Transverse colon (tissue), 4 donors: Measurements from ENCODE around the gene FAU. TPM values are rescaled to one million over a fixed set of nuclear protein-coding genes. Genes with fewer than 3 reads are reported as not detected.

ENCODE experiments used
- DNase-seq: peaks from one replicate; pipeline ENCODE4 v3.0.0-alpha.2; 2019
- H3K27ac ChIP-seq, 4 donors: fragments of 200-600 bp; sonication (generic); 2 replicates each; pipeline ENCODE4 v1.5.1; 2016 to 2018; ENCODE audit warnings: inconsistent platforms in 4 of 4
- H3K27me3 ChIP-seq: fragments of 200-600 bp; sonication (generic); 2 replicates; pipeline ENCODE4 v1.5.1; 2017; ENCODE audit warnings: inconsistent platforms
- H3K36me3 ChIP-seq, 4 donors: fragments of 200-600 bp; sonication (generic); 2 replicates each; pipeline ENCODE4 v1.5.1; 2017 to 2019; ENCODE audit warnings: inconsistent platforms in 4 of 4
- H3K4me1 ChIP-seq, 4 donors: fragments of 200-600 bp; sonication (generic); 2 replicates each; pipeline ENCODE4 v1.5.1; 2017 to 2020; ENCODE audit warnings: inconsistent platforms in 4 of 4
- H3K4me3 ChIP-seq, 4 donors: fragments of 200-600 bp; sonication (generic); 1 replicate in 1 of 4; 2 replicates in 3 of 4; pipeline versions ENCODE4 v1.5.1 to v1.6.1; 2017 to 2019; ENCODE audit warnings: inconsistent platforms in 4 of 4
- H3K9me3 ChIP-seq, 2 donors: fragments of 200-600 bp; sonication (generic); 2 replicates each; pipeline ENCODE4 v1.5.1; 2017 to 2019; ENCODE audit warnings: inconsistent platforms in 2 of 2
- CTCF ChIP-seq, 5 experiments: fragments of 200-600 bp in 3 of 5; fragments of 450-650 bp in 2 of 5; sonication (generic) in 3 of 5; IDR thresholded peaks; 1 replicate in 2 of 5; 2 replicates in 3 of 5; pipeline ENCODE4 v1.5.1; 2016 to 2017; ENCODE audit warnings: antibody characterized with exemption in 5 of 5, inconsistent platforms in 3 of 5, mild to moderate bottlenecking in 2 of 5, moderate library complexity in 1 of 5
- EP300 ChIP-seq: sonication (generic); formaldehyde crosslinking; IDR thresholded peaks from one replicate; pipeline ENCODE4 v1.6.1; 2017; ENCODE audit warnings: antibody characterized with exemption, low read depth
- POLR2A ChIP-seq: fragments of 450-650 bp; IDR thresholded peaks from one replicate; pipeline ENCODE4 v1.6.1; 2016; ENCODE audit warnings: antibody characterized with exemption, mild to moderate bottlenecking, moderate library complexity
- POLR2AphosphoS5 ChIP-seq, 3 donors: sonication (generic); formaldehyde crosslinking; IDR thresholded peaks; one replicate each; pipeline ENCODE4 v1.6.1; 2016; ENCODE audit warnings: antibody characterized with exemption in 3 of 3
- WGBS, 2 donors: methylation state at CpG; one replicate each; pipeline ENCODE4 v1.1.5; 2018; ENCODE audit warnings: low coverage in 1 of 2; 5-methylcytosine and 5-hydroxymethylcytosine counted together
- in situ Hi-C, 4 donors: fragments of 200-750 bp; cut with MboI; loops; one replicate each; pipeline versions ENCODE4 v1.15.0 to v1.15.1; 2017; ENCODE audit warnings: low sequenced_read_pairs in 3 of 4, low pct_ligation_motif_present in 1 of 4, low pct_unique_long_range_greater_than_20kb in 1 of 4
- intact Hi-C: fragments of 100-400 bp; cut with DNase I; formaldehyde crosslinking; loops from one replicate; pipeline ENCODE4 v1.15.1; 2023; ENCODE audit warnings: low total_unique reads
- total RNA-seq, 4 donors: library from RNA; depleted of rRNA; stranded (reverse); fragments of >200 nt; gene quantifications; one replicate each; pipeline ENCODE4 v1.1.0, GENCODE V29; 2016

FAU gene
- total RNA-seq, 4 donors from 2014 or later: 594 to 986 (median 662) TPM

GRCh38 chr11:65112546-65113360 lies 9.2 kb downstream of the FAU start:
- no peaks in the 10 kb centered on the region for H3K9me3 ChIP-seq
- in situ Hi-C loops (no loop called here), intact Hi-C loops (loop anchor here (5.0 kb wide), 1 partner anchor 100 kb away; the partner anchor contains the start of gene ARL2)
- H3K4me3 ChIP-seq: peak overlapping the region; percentile 37 to 57 (median 51)
- H3K36me3 ChIP-seq: peaks cover 0 to 8% (median 2%) of the 10 kb centered on the region in 4 donors
- 2% methylated on average over 29 of the region's 57 CpGs; no CpG with 5 or more reads in 1 of the 2 donors for WGBS, 2 donors
- peaks cover 20 to 46% (median 34%) of the 10 kb centered on the region in 4 donors for H3K4me1 ChIP-seq
- DNase-seq: peak; percentile 81
- no peaks in the 10 kb centered on the region for H3K27me3 ChIP-seq
- TF ChIP-seq POLR2AphosphoS5 (IDR thresholded peaks at IDR 0.05) (peak in 2 of 3 donors; percentile 66 to 75), CTCF (IDR thresholded peaks at IDR 0.05) (peak; percentile 81 to 96 (median 93)), POLR2A (no peak), EP300 (no peak)
- H3K27ac ChIP-seq: peak overlapping the region; percentile 76 to 85 (median 80)

GRCh38 chr11:65111744-65112545 lies 10.0 kb downstream of the FAU start, which contains the start of gene TM7SF2:
TSS of gene TM7SF2 (plus strand) at chr11:65111872. CDS start at chr11:65112016, 144 bp downstream.
- Histone ChIP-seq H3K4me3 (peak within 1 kb of the TSS; percentile 37 to 57 (median 51)), H3K27me3 (no peaks in the 10 kb centered on the region), H3K27ac (peak within 1 kb of the TSS; percentile 76 to 85 (median 80)), H3K9me3 (no peaks in the 10 kb centered on the region), H3K36me3 (peaks cover 0 to 11% (median 3%) of the 10 kb centered on the region in 4 donors), H3K4me1 (peaks cover 20 to 46% (median 32%) of the 10 kb centered on the region in 4 donors)
- WGBS, 2 donors: 0 to 1% methylated on average over 5 to 62 of the region's 64 CpGs
- peak; percentile 98 for DNase-seq
- in situ Hi-C loops: no loop called here
- intact Hi-C loops: loop anchor here (5.0 kb wide), 1 partner anchor 100 kb away; the partner anchor contains the start of gene ARL2
- TF ChIP-seq POLR2AphosphoS5 (IDR thresholded peaks at IDR 0.05): peak; percentile 96 to 98 (median 97)
- TF ChIP-seq POLR2A: peak; percentile 91
- TF ChIP-seq CTCF (IDR thresholded peaks at IDR 0.05): no peak
- TF ChIP-seq EP300: no peak

GRCh38 chr11:65111159-65111743 lies 10.7 kb downstream of the FAU start:
- Histone ChIP-seq H3K36me3 (peaks cover 0 to 11% (median 3%) of the 10 kb centered on the region in 4 donors), H3K4me3 (peak overlapping the region in 2 of 4 donors; percentile 48 to 57), H3K27ac (peak overlapping the region; percentile 3 to 85 (median 80)), H3K9me3 (no peaks in the 10 kb centered on the region), H3K27me3 (no peaks in the 10 kb centered on the region), H3K4me1 (peaks cover 13 to 39% (median 25%) of the 10 kb centered on the region in 4 donors)
- no peak for DNase-seq
- WGBS, 2 donors: 53 to 67% methylated on average over 1 to 25 of the region's 31 CpGs
- TF ChIP-seq POLR2A (no peak), POLR2AphosphoS5 (IDR thresholded peaks at IDR 0.05) (no peak), EP300 (no peak), CTCF (IDR thresholded peaks at IDR 0.05) (no peak)
- intact Hi-C loops (loop anchor here (5.0 kb wide), 1 partner anchor 99 kb away; the partner anchor contains the start of gene ARL2), in situ Hi-C loops (no loop called here)
